H1 (cell line): ENCODE data around the gene ARHGAP35. TPM values are rescaled to one million over a fixed set of nuclear protein-coding genes. Genes with fewer than 3 reads are reported as not detected.

Experiments
- BRCA1 ChIP-seq: IDR thresholded peaks from 2 replicates; pipeline ENCODE4 v1.6.1; 2012; ENCODE audit warnings: low read depth, low read length, improper control_type of control experiment
- E2F6 ChIP-seq: IDR thresholded peaks from 2 replicates; pipeline ENCODE4 v1.6.1; 2012; ENCODE audit warnings: inconsistent platforms
- POLR2A ChIP-seq, 2 experiments: IDR thresholded peaks; 1 replicate in 1 of 2; 2 replicates in 1 of 2; pipeline ENCODE4 v1.6.1; 2011; ENCODE audit warnings: low read depth in 2 of 2, low read length in 2 of 2, mild to moderate bottlenecking in 2 of 2; ENCODE audit errors: control extremely low read depth in 1 of 2
- RNF2 ChIP-seq: fragments of 200-900, 300-1000 bp; sonication (generic); IDR thresholded peaks from 2 replicates; pipeline ENCODE4 v1.7.1; 2016; ENCODE audit warnings: borderline replicate concordance, low read depth, mild to moderate bottlenecking, antibody characterized with exemption, low read length; ENCODE audit not compliant: poor library complexity, severe bottlenecking; ENCODE audit errors: missing control alignments
- RXRA ChIP-seq: IDR thresholded peaks from 2 replicates; pipeline ENCODE4 v1.6.1; 2011; ENCODE audit warnings: low read depth, mild to moderate bottlenecking, low read length, moderate library complexity; ENCODE audit not compliant: insufficient read depth
- SP1 ChIP-seq: IDR thresholded peaks from 2 replicates; pipeline ENCODE4 v1.6.1; 2011; ENCODE audit warnings: low read depth, low read length
- TAF1 ChIP-seq: IDR thresholded peaks from 2 replicates; pipeline ENCODE4 v1.6.1; 2011; ENCODE audit warnings: mild to moderate bottlenecking, low read depth, low read length
- TCF12 ChIP-seq: IDR thresholded peaks from 2 replicates; pipeline ENCODE4 v1.6.1; 2011; ENCODE audit warnings: low read depth, mild to moderate bottlenecking, low read length
- ZNF274 ChIP-seq: IDR thresholded peaks from 2 replicates; pipeline ENCODE4 v1.7.0; 2012; ENCODE audit warnings: low read length, borderline replicate concordance; ENCODE audit errors: extremely low read depth
- polyA plus RNA-seq, 7 experiments: library from polyadenylated mRNA; depleted of rRNA in 3 of 7; stranded (reverse) in 5 of 7; unstranded in 2 of 7; fragments of >200 nt in 5 of 7; fragments of 200-250 nt in 2 of 7; gene quantifications; 1 replicate in 5 of 7; 2 replicates in 1 of 7; 4 replicates in 1 of 7; pipeline versions ENCODE4 v1.2.1 to v1.2.3, GENCODE V29; 2011 to 2013; ENCODE audit warnings: missing spikeins in 2 of 7, mixed read lengths in 2 of 7
- total RNA-seq: library from RNA; stranded (reverse); fragmentation: NEBNext Ultra II Directional; extraction: Animal tissue kit (Norgen Biotek cat#: 25700); gene quantifications from 2 replicates; pipeline ENCODE4 v1.2.1, GENCODE V29; 2021

Gene ARHGAP35
- total and polyA plus RNA-seq, 2 of the 8 experiments (the other 6 are each of a cell fraction or from before 2014, with no cell fraction given) = 29.7 to 64.5 TPM

GRCh38 chr19:46878613-46879375 lies 18.0 kb downstream of the ARHGAP35 start (continued):
- TF ChIP-seq BRCA1 (no peak), TAF1 (no peak), RXRA (no peak), TCF12 (no peak), POLR2A (IDR thresholded peaks at IDR 0.05; ENCODE audit: control extremely low read depth in 1 of 2, low read depth in 2 of 2, low read length in 2 of 2) (no peak), E2F6 (no peak), RNF2 (no peak), SP1 (no peak), ZNF274 (no peak)
- TF ChIP-seq, all 59 proteins: peak for 0
